Measurements from ENCODE around the gene PAIP2B.

Gene PAIP2B

GRCh38 chr2:71153585-71154224 lies 73.2 kb downstream of the PAIP2B start:
- no peak for DNase-seq (ENCODE audit: low spot score)

- no peak for DNase-seq (ENCODE audit: low spot score)
Observed at GRCh38 chr2:71151620-71152019, 75.3 kb downstream of the PAIP2B start.

- DNase-seq (ENCODE audit: low spot score): no peak
Observed at GRCh38 chr2:71150082-71150816, 76.7 kb downstream of the PAIP2B start.

GRCh38 chr2:71148506-71149063 lies 78.3 kb downstream of the PAIP2B start:
- no peak for DNase-seq (ENCODE audit: low spot score)

- no peak for DNase-seq (ENCODE audit: low spot score)
Observed at GRCh38 chr2:71143782-71144181, 83.1 kb downstream of the PAIP2B start.

- no peak for DNase-seq (ENCODE audit: low spot score)
Observed at GRCh38 chr2:71136174-71136573, 90.7 kb downstream of the PAIP2B start.

- no peak for DNase-seq (ENCODE audit: low spot score)
Observed at GRCh38 chr2:71133603-71134002, 93.3 kb downstream of the PAIP2B start.
